HG02798 (cell line): ENCODE results near the gene ADCYAP1R1.

Experiments used
- ATAC-seq: cut with Tn5 transposase; IDR thresholded peaks from one replicate; pipeline ENCODE4 v1.9.1; 2021; ENCODE audit warnings: mild to moderate bottlenecking; ENCODE audit not compliant: unreplicated experiment, poor library complexity

Gene ADCYAP1R1

GRCh38 chr7:31065840-31066239 lies 13.7 kb downstream of the ADCYAP1R1 start:
- no peak for ATAC-seq

GRCh38 chr7:31066516-31067130 lies 14.5 kb downstream of the ADCYAP1R1 start:
- no peak for ATAC-seq

GRCh38 chr7:31067491-31067890 lies 15.4 kb downstream of the ADCYAP1R1 start:
- no peak for ATAC-seq

- ATAC-seq = no peak
Observed at GRCh38 chr7:31068006-31068675, 16.0 kb downstream of the ADCYAP1R1 start.

GRCh38 chr7:31069860-31070555 lies 17.9 kb downstream of the ADCYAP1R1 start:
- no peak for ATAC-seq

GRCh38 chr7:31070991-31071644 lies 19.0 kb downstream of the ADCYAP1R1 start:
- ATAC-seq = no peak

GRCh38 chr7:31071645-31072029 lies 19.5 kb downstream of the ADCYAP1R1 start:
- ATAC-seq = no peak

- no peak for ATAC-seq
Observed at GRCh38 chr7:31073326-31074119, 21.4 kb downstream of the ADCYAP1R1 start.

- ATAC-seq = no peak
Observed at GRCh38 chr7:31074120-31074383, 21.9 kb downstream of the ADCYAP1R1 start.

GRCh38 chr7:31074403-31075085 lies 22.4 kb downstream of the ADCYAP1R1 start:
- no peak for ATAC-seq

- no peak for ATAC-seq
Observed at GRCh38 chr7:31075086-31075405, 22.9 kb downstream of the ADCYAP1R1 start.

- no peak for ATAC-seq
Observed at GRCh38 chr7:31076051-31076450, 23.9 kb downstream of the ADCYAP1R1 start.

- ATAC-seq = no peak
Observed at GRCh38 chr7:31076641-31077310, 24.7 kb downstream of the ADCYAP1R1 start.

GRCh38 chr7:31077484-31078362 lies 25.6 kb downstream of the ADCYAP1R1 start:
- no peak for ATAC-seq

- no peak for ATAC-seq
Observed at GRCh38 chr7:31078363-31078990, 26.4 kb downstream of the ADCYAP1R1 start.

- ATAC-seq = no peak
Observed at GRCh38 chr7:31079126-31079823, 27.2 kb downstream of the ADCYAP1R1 start.

GRCh38 chr7:31079824-31080511 lies 27.9 kb downstream of the ADCYAP1R1 start:
- no peak for ATAC-seq
